SU-DHL-6 (cell line): ENCODE data around the gene MAP3K1.

Source experiments
- H2AFZ ChIP-seq: fragments of 200-600 bp; sonication (generic); 2 replicates; pipeline ENCODE4 v1.6.1; 2014; ENCODE audit warnings: low read depth, mild to moderate bottlenecking, moderate library complexity, mixed read lengths, antibody characterized with exemption, low read length; ENCODE audit not compliant: severe bottlenecking
- H3F3A ChIP-seq: fragments of 200-600 bp; shearing (Covaris generic); 2 replicates; pipeline ENCODE4 v1.6.0; 2016; ENCODE audit warnings: antibody characterized with exemption, mild to moderate bottlenecking; ENCODE audit not compliant: insufficient read depth
- H3K27ac ChIP-seq: fragments of 200-600 bp; sonication (generic); 2 replicates; pipeline ENCODE4 v1.5.1; 2016; ENCODE audit warnings: low read depth, mild to moderate bottlenecking, low read length, moderate library complexity, mixed read lengths
- H3K27me3 ChIP-seq: fragments of 200-600 bp; sonication (generic), shearing (Covaris generic); 2 replicates; pipeline ENCODE4 v1.6.0; 2014; ENCODE audit warnings: mild to moderate bottlenecking, low read length
- H3K36me3 ChIP-seq: fragments of 200-600 bp; sonication (generic); 2 replicates; pipeline ENCODE4 v1.6.1; 2014; ENCODE audit warnings: mild to moderate bottlenecking, low read length, mixed read lengths
- H3K4me2 ChIP-seq: fragments of 300-600, 200-600 bp; shearing (Covaris generic), sonication (generic); 2 replicates; pipeline ENCODE4 v1.6.0; 2014; ENCODE audit warnings: low read length, low read depth, mild to moderate bottlenecking; ENCODE audit not compliant: poor library complexity, severe bottlenecking
- H3K4me3 ChIP-seq: fragments of 200-600 bp; sonication (generic); 2 replicates; pipeline ENCODE4 v1.5.1; 2014; ENCODE audit warnings: antibody characterized with exemption, low read length, mild to moderate bottlenecking, mixed read lengths; ENCODE audit not compliant: insufficient read depth, poor library complexity, severe bottlenecking
- H3K79me2 ChIP-seq: fragments of 200-600 bp; sonication (generic); 2 replicates; pipeline ENCODE4 v1.6.1; 2014; ENCODE audit warnings: mild to moderate bottlenecking, low read length, moderate library complexity; ENCODE audit not compliant: insufficient read depth
- H3K9ac ChIP-seq: fragments of 200-600 bp; sonication (generic); 2 replicates; pipeline ENCODE4 v1.7.0; 2014; ENCODE audit warnings: mild to moderate bottlenecking, low read length
- H3K9me2 ChIP-seq: fragments of 200-600 bp; sonication (generic); replicated peaks from 2 replicates; pipeline ENCODE4 v1.6.1; 2014; ENCODE audit warnings: low read length; ENCODE audit not compliant: insufficient read depth
- H3K9me3 ChIP-seq: fragments of 200-600 bp; sonication (generic); 2 replicates; pipeline ENCODE4 v1.6.1; 2014; ENCODE audit warnings: low read length, mixed read lengths; ENCODE audit not compliant: insufficient read depth
- H4K20me1 ChIP-seq: fragments of 200-600 bp; sonication (generic); 2 replicates; pipeline ENCODE4 v1.6.1; 2014; ENCODE audit warnings: low read depth, mild to moderate bottlenecking, antibody characterized with exemption, low read length, moderate library complexity, mixed read lengths
- EZH2phosphoT487 ChIP-seq: fragments of 200-600 bp; sonication (generic), shearing (Covaris generic); conservative IDR thresholded peaks from 2 replicates; pipeline ENCODE4 v1.6.1; 2018; ENCODE audit warnings: mild to moderate bottlenecking, antibody characterized with exemption, low read length, moderate library complexity, mixed read lengths
- TF ChIP-seq, protein P1 (sequence below): fragments of 200-600 bp; sonication (generic); IDR thresholded peaks from one replicate; pipeline ENCODE4 v1.5.1; 2017; ENCODE audit warnings: antibody characterized with exemption, mild to moderate bottlenecking, low read length, moderate library complexity; ENCODE audit not compliant: insufficient read depth, poor library complexity, severe bottlenecking

MAP3K1 gene

GRCh38 chr5:56856541-56857178 is 41.3 kb downstream of the MAP3K1 start:
- Histone ChIP-seq H3K9me3 (no peaks in the 10 kb centered on the region), H3K27me3 (no peaks in the 10 kb centered on the region), H3K27ac (no peak overlapping the region), H3K79me2 (peaks cover 24% of the 10 kb centered on the region; the same call in 1 of the 2 replicates), H3K36me3 (peaks cover 5% of the 10 kb centered on the region; the same call in 1 of the 2 replicates), H2AFZ (no peak overlapping the region), H3K4me3 (no peak overlapping the region), H3K4me2 (no peak overlapping the region), H3K9ac (no peak overlapping the region), H3K9me2 (no peaks in the 10 kb centered on the region), H3F3A (no peaks in the 10 kb centered on the region), H4K20me1 (peaks cover 32% of the 10 kb centered on the region)
- TF ChIP-seq EZH2phosphoT487, result no peak
- TF ChIP-seq, protein P1, sequence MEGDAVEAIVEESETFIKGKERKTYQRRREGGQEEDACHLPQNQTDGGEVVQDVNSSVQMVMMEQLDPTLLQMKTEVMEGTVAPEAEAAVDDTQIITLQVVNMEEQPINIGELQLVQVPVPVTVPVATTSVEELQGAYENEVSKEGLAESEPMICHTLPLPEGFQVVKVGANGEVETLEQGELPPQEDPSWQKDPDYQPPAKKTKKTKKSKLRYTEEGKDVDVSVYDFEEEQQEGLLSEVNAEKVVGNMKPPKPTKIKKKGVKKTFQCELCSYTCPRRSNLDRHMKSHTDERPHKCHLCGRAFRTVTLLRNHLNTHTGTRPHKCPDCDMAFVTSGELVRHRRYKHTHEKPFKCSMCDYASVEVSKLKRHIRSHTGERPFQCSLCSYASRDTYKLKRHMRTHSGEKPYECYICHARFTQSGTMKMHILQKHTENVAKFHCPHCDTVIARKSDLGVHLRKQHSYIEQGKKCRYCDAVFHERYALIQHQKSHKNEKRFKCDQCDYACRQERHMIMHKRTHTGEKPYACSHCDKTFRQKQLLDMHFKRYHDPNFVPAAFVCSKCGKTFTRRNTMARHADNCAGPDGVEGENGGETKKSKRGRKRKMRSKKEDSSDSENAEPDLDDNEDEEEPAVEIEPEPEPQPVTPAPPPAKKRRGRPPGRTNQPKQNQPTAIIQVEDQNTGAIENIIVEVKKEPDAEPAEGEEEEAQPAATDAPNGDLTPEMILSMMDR, result no peak

DNA sequence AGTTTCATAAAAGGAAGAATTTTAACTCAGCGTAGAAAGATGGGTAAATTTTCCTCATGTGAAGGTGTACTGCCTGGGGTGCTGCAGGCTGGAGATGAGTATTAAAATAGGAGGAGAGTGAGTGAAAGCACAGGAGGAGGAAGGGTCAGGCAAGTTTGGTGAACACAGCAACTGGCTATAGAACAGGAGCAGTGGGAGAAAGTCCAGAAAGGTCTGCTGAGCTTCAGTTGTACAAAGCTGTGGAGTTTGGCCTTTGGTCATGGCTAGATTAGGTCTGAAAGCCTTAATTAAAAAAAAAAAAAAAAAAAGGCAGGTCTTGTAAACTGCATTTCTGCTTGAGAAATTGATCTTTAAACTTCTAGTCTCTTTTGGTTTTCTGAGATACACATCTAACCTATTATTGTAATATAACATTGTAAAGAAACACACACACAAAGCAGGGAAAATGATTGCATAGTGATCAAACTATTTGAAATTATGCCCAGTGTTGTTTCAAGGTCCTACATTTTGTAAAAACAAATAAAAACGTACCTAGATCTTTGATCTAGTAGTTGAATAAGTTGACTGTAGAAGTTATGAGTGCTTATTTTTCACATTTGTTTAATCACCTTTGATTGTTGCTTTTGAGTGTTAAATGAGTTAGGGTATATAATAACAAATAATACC is 43.6 kb downstream of the MAP3K1 start:
- H3K9ac ChIP-seq, result no peak overlapping the region
- no peaks in the 10 kb centered on the region for H3K9me2 ChIP-seq
- H3K9me3 ChIP-seq, result no peaks in the 10 kb centered on the region
- no peak overlapping the region for H3K27ac ChIP-seq
- peaks cover 13% of the 10 kb centered on the region; the same call in 1 of the 2 replicates for H3K36me3 ChIP-seq
- H3K79me2 ChIP-seq, result peaks cover 18% of the 10 kb centered on the region; the same call in 1 of the 2 replicates
- H3K27me3 ChIP-seq, result no peaks in the 10 kb centered on the region
- TF ChIP-seq EZH2phosphoT487, result no peak
- TF ChIP-seq, protein P1, result no peak
- H3K4me2 ChIP-seq, result no peak overlapping the region
- no peak overlapping the region for H3K4me3 ChIP-seq
- H3F3A ChIP-seq, result no peaks in the 10 kb centered on the region
- H2AFZ ChIP-seq, result no peak overlapping the region
- peaks cover 17% of the 10 kb centered on the region for H4K20me1 ChIP-seq

DNA sequence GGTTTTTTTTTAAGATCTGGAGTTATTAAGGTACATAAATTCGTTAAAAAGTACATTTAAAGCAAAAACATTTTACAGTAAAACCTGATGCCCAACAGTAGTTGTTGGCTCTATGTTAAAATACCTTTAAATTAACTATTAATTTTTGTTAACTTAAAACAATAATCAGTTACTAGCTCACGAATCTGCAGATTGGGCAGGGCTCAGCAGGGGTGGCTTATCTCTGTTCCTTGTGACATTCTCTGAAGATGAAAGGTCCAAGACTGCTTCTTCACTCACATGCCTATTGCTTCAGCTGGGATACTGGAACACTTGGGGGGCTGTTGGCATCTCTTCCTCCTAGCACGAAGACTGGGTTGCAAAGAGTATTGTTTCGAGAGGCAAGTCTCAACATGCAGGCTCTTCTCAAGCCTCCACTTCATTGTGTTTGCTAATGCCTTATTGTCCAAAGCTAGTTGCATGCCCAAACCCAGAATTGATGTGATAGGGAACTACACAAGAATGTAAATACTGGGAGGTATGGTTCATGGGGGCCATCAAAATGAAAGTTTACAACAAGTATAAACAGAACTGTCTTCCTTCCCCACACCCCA is 46.6 kb downstream of the MAP3K1 start:
- Histone ChIP-seq H3K79me2 (no peaks in the 10 kb centered on the region), H3K4me2 (no peak overlapping the region), H3K9me2 (no peaks in the 10 kb centered on the region), H3K9me3 (no peaks in the 10 kb centered on the region), H3K27me3 (no peaks in the 10 kb centered on the region), H3K27ac (no peak overlapping the region), H3K9ac (no peak overlapping the region), H4K20me1 (no peaks in the 10 kb centered on the region), H3K4me3 (no peak overlapping the region), H3K36me3 (peaks cover 21% of the 10 kb centered on the region; the same call in 1 of the 2 replicates), H2AFZ (no peak overlapping the region), H3F3A (no peaks in the 10 kb centered on the region)
- TF ChIP-seq, protein P1, result no peak
- no peak for TF ChIP-seq EZH2phosphoT487
